ENCODE data around the gene PCCB.

DNA sequence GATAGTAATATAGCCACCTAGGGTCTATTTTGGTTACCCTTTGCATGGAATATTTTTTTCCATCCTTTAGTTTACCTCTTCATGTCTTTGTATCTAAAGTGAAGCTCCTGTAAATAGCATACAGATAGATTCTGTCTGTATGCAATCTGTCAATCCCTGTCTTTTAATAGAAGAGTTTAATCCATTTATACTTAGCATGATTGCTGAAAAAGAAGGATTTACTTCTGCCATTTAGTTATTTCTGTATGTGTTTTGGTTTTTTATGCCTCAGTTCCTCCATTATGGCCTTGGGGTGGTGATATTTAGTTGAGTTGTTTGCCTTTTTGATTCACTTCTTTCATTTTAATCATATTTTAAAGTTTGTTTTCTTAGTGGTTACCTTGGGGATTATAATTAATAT, 29.0 kb downstream of the PCCB start:
- TF ChIP-seq, protein P1, sequence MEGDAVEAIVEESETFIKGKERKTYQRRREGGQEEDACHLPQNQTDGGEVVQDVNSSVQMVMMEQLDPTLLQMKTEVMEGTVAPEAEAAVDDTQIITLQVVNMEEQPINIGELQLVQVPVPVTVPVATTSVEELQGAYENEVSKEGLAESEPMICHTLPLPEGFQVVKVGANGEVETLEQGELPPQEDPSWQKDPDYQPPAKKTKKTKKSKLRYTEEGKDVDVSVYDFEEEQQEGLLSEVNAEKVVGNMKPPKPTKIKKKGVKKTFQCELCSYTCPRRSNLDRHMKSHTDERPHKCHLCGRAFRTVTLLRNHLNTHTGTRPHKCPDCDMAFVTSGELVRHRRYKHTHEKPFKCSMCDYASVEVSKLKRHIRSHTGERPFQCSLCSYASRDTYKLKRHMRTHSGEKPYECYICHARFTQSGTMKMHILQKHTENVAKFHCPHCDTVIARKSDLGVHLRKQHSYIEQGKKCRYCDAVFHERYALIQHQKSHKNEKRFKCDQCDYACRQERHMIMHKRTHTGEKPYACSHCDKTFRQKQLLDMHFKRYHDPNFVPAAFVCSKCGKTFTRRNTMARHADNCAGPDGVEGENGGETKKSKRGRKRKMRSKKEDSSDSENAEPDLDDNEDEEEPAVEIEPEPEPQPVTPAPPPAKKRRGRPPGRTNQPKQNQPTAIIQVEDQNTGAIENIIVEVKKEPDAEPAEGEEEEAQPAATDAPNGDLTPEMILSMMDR (IDR thresholded peaks at IDR 0.05), result no peak
- no peak for TF ChIP-seq POLR2A (IDR thresholded peaks at IDR 0.05)
